Loucy (cell line): ENCODE measurements around the gene SLC35F3.
"Not testable (repeated sequence)": the region's sequence is repeated elsewhere in the genome, so short reads cannot be mapped to it uniquely, and the experiment has no call there.

Source experiments
- H2AFZ ChIP-seq: fragments of 200-600 bp; sonication (generic); 2 replicates; pipeline ENCODE4 v1.6.0; 2016; ENCODE audit warnings: antibody characterized with exemption, mild to moderate bottlenecking, low read length, moderate library complexity
- H3F3A ChIP-seq: fragments of 200-600 bp; 2 replicates; pipeline ENCODE4 v1.6.0; 2016; ENCODE audit warnings: antibody characterized with exemption, low read depth, mild to moderate bottlenecking
- H3K27me3 ChIP-seq: fragments of 200-600 bp; sonication (generic); 2 replicates; pipeline ENCODE4 v1.6.1; 2014; ENCODE audit warnings: low read length, mild to moderate bottlenecking; ENCODE audit not compliant: insufficient read depth, poor library complexity, severe bottlenecking
- H3K36me3 ChIP-seq: fragments of 200-600 bp; sonication (generic); 2 replicates; pipeline ENCODE4 v1.6.1; 2016; ENCODE audit warnings: low read length; ENCODE audit not compliant: insufficient read depth
- H3K4me1 ChIP-seq: fragments of 200-600 bp; sonication (generic); 2 replicates; pipeline ENCODE4 v1.5.1; 2014; ENCODE audit warnings: low read length, mild to moderate bottlenecking; ENCODE audit not compliant: insufficient read depth, poor library complexity, severe bottlenecking
- H3K4me2 ChIP-seq: fragments of 200-600 bp; sonication (generic); 2 replicates; pipeline ENCODE4 v1.6.0; 2014; ENCODE audit warnings: antibody characterized with exemption, low read length, low read depth, mild to moderate bottlenecking; ENCODE audit not compliant: poor library complexity, severe bottlenecking
- H3K4me3 ChIP-seq: fragments of 200-600 bp; sonication (generic); 2 replicates; pipeline ENCODE4 v1.5.1; 2014; ENCODE audit warnings: low read length, mild to moderate bottlenecking, mixed read lengths; ENCODE audit not compliant: poor library complexity, severe bottlenecking
- H3K79me2 ChIP-seq: fragments of 200-600 bp; sonication (generic); 2 replicates; pipeline ENCODE4 v1.6.1; 2014; ENCODE audit warnings: low read length; ENCODE audit not compliant: insufficient read depth
- H3K9ac ChIP-seq: fragments of 200-600 bp; sonication (generic); 2 replicates; pipeline ENCODE4 v1.6.0; 2014; ENCODE audit warnings: mild to moderate bottlenecking, low read depth, low read length, moderate library complexity; ENCODE audit not compliant: poor library complexity, severe bottlenecking
- H3K9me2 ChIP-seq: fragments of 200-600 bp; sonication (generic); replicated peaks from 2 replicates; pipeline ENCODE4 v1.6.1; 2016; ENCODE audit warnings: low read depth, low read length, mixed read lengths
- H3K9me3 ChIP-seq: fragments of 200-600 bp; sonication (generic); 2 replicates; pipeline ENCODE4 v1.6.1; 2014; ENCODE audit warnings: mild to moderate bottlenecking, antibody characterized with exemption, low read length, low read depth; ENCODE audit not compliant: insufficient read depth
- H4K20me1 ChIP-seq: fragments of 200-600 bp; sonication (generic); 2 replicates; pipeline ENCODE4 v1.6.0; 2014; ENCODE audit warnings: antibody characterized with exemption, low read length, mild to moderate bottlenecking; ENCODE audit not compliant: insufficient read depth, poor library complexity, severe bottlenecking
- EZH2phosphoT487 ChIP-seq: fragments of 200-600 bp; IDR thresholded peaks from 2 replicates; pipeline ENCODE4 v1.6.1; 2018; ENCODE audit warnings: antibody characterized with exemption, mild to moderate bottlenecking, moderate library complexity, borderline replicate concordance
- TF ChIP-seq, protein P1 (sequence below): fragments of 200-600 bp; sonication (generic); conservative IDR thresholded peaks from 2 replicates; pipeline ENCODE4 v1.5.1; 2014; ENCODE audit warnings: mild to moderate bottlenecking, antibody characterized with exemption, low read length

The SLC35F3 gene

DNA sequence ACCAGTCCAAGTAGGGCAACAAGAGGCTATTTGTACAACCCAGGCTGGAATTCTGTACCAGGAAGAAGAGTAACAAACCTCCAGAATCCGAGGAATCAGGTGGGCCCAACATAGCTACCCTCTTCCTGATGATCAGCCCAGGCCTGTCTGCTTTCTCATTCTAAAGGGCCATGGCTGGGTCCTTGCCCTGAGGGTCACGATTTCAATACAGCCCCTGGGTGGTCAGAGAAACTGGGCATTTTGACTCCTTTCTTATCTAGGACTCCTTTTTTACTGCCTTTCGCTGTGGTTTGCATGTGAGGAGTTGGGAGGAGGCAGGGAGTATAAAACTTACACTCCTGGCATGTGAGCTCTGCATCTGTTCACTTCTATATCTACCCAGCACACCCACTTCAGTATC lies 303.9 kb downstream of the SLC35F3 start:
- H3K4me2 ChIP-seq: no peak overlapping the region
- TF ChIP-seq, protein P1, sequence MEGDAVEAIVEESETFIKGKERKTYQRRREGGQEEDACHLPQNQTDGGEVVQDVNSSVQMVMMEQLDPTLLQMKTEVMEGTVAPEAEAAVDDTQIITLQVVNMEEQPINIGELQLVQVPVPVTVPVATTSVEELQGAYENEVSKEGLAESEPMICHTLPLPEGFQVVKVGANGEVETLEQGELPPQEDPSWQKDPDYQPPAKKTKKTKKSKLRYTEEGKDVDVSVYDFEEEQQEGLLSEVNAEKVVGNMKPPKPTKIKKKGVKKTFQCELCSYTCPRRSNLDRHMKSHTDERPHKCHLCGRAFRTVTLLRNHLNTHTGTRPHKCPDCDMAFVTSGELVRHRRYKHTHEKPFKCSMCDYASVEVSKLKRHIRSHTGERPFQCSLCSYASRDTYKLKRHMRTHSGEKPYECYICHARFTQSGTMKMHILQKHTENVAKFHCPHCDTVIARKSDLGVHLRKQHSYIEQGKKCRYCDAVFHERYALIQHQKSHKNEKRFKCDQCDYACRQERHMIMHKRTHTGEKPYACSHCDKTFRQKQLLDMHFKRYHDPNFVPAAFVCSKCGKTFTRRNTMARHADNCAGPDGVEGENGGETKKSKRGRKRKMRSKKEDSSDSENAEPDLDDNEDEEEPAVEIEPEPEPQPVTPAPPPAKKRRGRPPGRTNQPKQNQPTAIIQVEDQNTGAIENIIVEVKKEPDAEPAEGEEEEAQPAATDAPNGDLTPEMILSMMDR: no peak
- no peak for TF ChIP-seq EZH2phosphoT487
- H3K36me3 ChIP-seq: no peaks in the 10 kb centered on the region
- H4K20me1 ChIP-seq: no peaks in the 10 kb centered on the region
- H3K27me3 ChIP-seq: no peaks in the 10 kb centered on the region
- H3K4me1 ChIP-seq: peaks cover 6% of the 10 kb centered on the region
- H3F3A ChIP-seq: no peaks in the 10 kb centered on the region
- H3K79me2 ChIP-seq: no peaks in the 10 kb centered on the region
- H3K4me3 ChIP-seq: no peak overlapping the region
- no peak overlapping the region for H2AFZ ChIP-seq
- no peaks in the 10 kb centered on the region for H3K9me2 ChIP-seq
- no peak overlapping the region for H3K9ac ChIP-seq
- no peaks in the 10 kb centered on the region for H3K9me3 ChIP-seq

GRCh38 chr1:234208791-234209190 lies 304.3 kb downstream of the SLC35F3 start:
- Histone ChIP-seq H2AFZ (no peak overlapping the region), H3K79me2 (no peaks in the 10 kb centered on the region), H3K9ac (no peak overlapping the region), H3K4me3 (no peak overlapping the region), H3K36me3 (no peaks in the 10 kb centered on the region), H3F3A (no peaks in the 10 kb centered on the region), H3K4me2 (no peak overlapping the region), H3K27me3 (no peaks in the 10 kb centered on the region), H3K9me2 (no peaks in the 10 kb centered on the region), H3K4me1 (peaks cover 10% of the 10 kb centered on the region), H3K9me3 (no peaks in the 10 kb centered on the region), H4K20me1 (no peaks in the 10 kb centered on the region)
- TF ChIP-seq EZH2phosphoT487: no peak

DNA sequence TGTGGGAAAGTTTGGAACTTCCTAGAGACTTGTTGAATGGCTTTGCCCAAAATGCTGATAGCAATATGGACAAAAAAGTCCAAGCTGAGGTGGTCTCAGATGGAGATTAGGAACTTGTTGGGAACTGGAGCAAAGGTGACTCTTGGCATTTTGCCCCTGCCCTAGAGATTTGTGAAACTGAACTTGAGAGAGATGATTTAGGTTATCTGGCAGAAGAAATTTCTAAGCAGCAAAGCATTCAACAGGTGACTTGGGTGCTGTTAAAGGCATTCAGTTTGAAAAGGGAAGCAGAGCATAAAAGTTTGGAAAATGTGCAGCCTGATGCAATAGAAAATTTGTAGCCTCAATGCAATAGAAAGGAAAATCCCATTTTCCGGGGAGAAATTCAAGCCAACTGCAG lies 306.0 kb downstream of the SLC35F3 start:
- not testable (repeated sequence) for H3K4me2 ChIP-seq

GRCh38 chr1:234211855-234212254 lies 307.4 kb downstream of the SLC35F3 start:
- H3K9me3 ChIP-seq, H3K79me2 ChIP-seq, H2AFZ ChIP-seq, H3K4me2 ChIP-seq, H3K36me3 ChIP-seq, H3F3A ChIP-seq, H3K9ac ChIP-seq, H3K9me2 ChIP-seq, H4K20me1 ChIP-seq, H3K4me3 ChIP-seq, H3K27me3 ChIP-seq: not testable (repeated sequence)
- peaks cover 25% of the 10 kb centered on the region for H3K4me1 ChIP-seq

More for the DNA sequence above, 306.0 kb downstream of the SLC35F3 start:
- not testable (repeated sequence) for H3K27me3 ChIP-seq, H3K9me2 ChIP-seq, H3K4me3 ChIP-seq, H3K79me2 ChIP-seq, H3K9me3 ChIP-seq, H3F3A ChIP-seq, H3K9ac ChIP-seq, H2AFZ ChIP-seq, H4K20me1 ChIP-seq, H3K36me3 ChIP-seq
- H3K4me1 ChIP-seq: peaks cover 21% of the 10 kb centered on the region
